Gastroesophageal sphincter (tissue), 4 donors: Measurements from ENCODE around the gene P2RY4. TPM values are rescaled to one million over a fixed set of nuclear protein-coding genes. Genes with fewer than 3 reads are reported as not detected.

Experiments used
- ATAC-seq: fragments of 150-250 bp; one replicate; pipeline ENCODE4 v1.9.1; 2016; ENCODE audit warnings: mild to moderate bottlenecking, moderate library complexity
- H3K27ac ChIP-seq, 4 donors: fragments of 200-600 bp; sonication (generic) in 3 of 4; 1 replicate in 3 of 4; 2 replicates in 1 of 4; pipeline ENCODE4 v1.5.1; 2016 to 2019
- H3K27me3 ChIP-seq: fragments of 200-600 bp; sonication (generic); one replicate; pipeline ENCODE4 v1.5.1; 2019
- H3K36me3 ChIP-seq, 2 donors: fragments of 200-600 bp; sonication (generic); one replicate each; pipeline ENCODE4 v1.5.1; 2019; ENCODE audit warnings: control low read depth in 1 of 2
- H3K4me1 ChIP-seq, 3 donors: fragments of 200-600 bp; sonication (generic); 1 replicate in 2 of 3; 2 replicates in 1 of 3; pipeline ENCODE4 v1.5.1; 2016 to 2019; ENCODE audit warnings: control low read depth in 2 of 3
- H3K4me3 ChIP-seq, 2 donors: fragments of 200-600 bp; sonication (generic); one replicate each; pipeline ENCODE4 v1.5.1; 2019; ENCODE audit warnings: mild to moderate bottlenecking in 1 of 2, moderate library complexity in 1 of 2
- H3K9me3 ChIP-seq, 3 donors: fragments of 200-600 bp; sonication (generic); one replicate each; pipeline ENCODE4 v1.5.1; 2017 to 2019; ENCODE audit warnings: control low read depth in 2 of 3
- EP300 ChIP-seq: sonication (generic); formaldehyde crosslinking; IDR thresholded peaks from one replicate; pipeline ENCODE4 v1.6.1; 2017; ENCODE audit warnings: antibody characterized with exemption, mild to moderate bottlenecking
- POLR2A ChIP-seq, 2 donors: fragments of 450-650 bp; IDR thresholded peaks; one replicate each; pipeline ENCODE4 v1.6.1; 2017; ENCODE audit warnings: antibody characterized with exemption in 2 of 2, mild to moderate bottlenecking in 2 of 2, moderate library complexity in 1 of 2
- POLR2AphosphoS5 ChIP-seq: sonication (generic); formaldehyde crosslinking; IDR thresholded peaks from one replicate; pipeline ENCODE4 v1.6.1; 2017; ENCODE audit warnings: antibody characterized with exemption
- whole genome bisulfite sequencing, 2 donors: methylation state at CpG; one replicate each; pipeline ENCODE4 v1.1.5; 2018; ENCODE audit warnings: low coverage in 1 of 2; 5-methylcytosine and 5-hydroxymethylcytosine counted together
- total RNA-seq, 4 donors: library from RNA; depleted of rRNA; stranded (reverse); fragments of >200 nt; gene quantifications; one replicate each; pipeline ENCODE4 v1.1.0, GENCODE V29; 2016
- TF ChIP-seq, protein P1 (sequence below), 4 experiments: fragments of 200-600 bp in 2 of 4; fragments of 450-650 bp in 2 of 4; sonication (generic) in 1 of 4; IDR thresholded peaks; one replicate each; pipeline ENCODE4 v1.5.1; 2017 to 2019; ENCODE audit warnings: antibody characterized with exemption in 4 of 4, mild to moderate bottlenecking in 2 of 4, moderate library complexity in 2 of 4

P2RY4 gene
- total RNA-seq, 4 donors from 2014 or later, result 0.27 to 0.93 (median 0.50) TPM; not detected in 1

DNA sequence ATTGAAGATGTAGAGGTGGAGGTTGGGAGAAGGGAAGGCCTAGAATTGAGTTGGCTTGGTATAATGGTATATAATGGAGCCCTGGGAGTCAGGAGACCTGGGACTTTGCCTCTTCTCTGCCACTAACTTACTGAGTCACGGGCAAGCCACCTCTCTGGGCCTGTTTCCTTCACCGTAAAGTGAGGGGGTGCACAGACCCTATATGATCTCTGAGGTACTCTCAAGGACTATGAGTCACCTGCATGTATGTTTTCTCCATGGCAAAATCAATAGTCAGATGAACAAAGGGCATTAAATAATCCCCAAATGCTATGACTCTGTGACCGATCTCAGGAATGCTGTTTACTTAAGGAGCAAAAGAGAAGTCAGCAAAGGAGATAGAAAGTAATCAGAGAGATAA lies 5.1 kb downstream of the P2RY4 start:
- no peak overlapping the region for H3K27ac ChIP-seq
- ATAC-seq, result no peak
- H3K27me3 ChIP-seq, result no peaks in the 10 kb centered on the region
- TF ChIP-seq EP300 (no peak), POLR2AphosphoS5 (no peak), POLR2A (IDR thresholded peaks at IDR 0.05) (no peak)
- TF ChIP-seq, protein P1, sequence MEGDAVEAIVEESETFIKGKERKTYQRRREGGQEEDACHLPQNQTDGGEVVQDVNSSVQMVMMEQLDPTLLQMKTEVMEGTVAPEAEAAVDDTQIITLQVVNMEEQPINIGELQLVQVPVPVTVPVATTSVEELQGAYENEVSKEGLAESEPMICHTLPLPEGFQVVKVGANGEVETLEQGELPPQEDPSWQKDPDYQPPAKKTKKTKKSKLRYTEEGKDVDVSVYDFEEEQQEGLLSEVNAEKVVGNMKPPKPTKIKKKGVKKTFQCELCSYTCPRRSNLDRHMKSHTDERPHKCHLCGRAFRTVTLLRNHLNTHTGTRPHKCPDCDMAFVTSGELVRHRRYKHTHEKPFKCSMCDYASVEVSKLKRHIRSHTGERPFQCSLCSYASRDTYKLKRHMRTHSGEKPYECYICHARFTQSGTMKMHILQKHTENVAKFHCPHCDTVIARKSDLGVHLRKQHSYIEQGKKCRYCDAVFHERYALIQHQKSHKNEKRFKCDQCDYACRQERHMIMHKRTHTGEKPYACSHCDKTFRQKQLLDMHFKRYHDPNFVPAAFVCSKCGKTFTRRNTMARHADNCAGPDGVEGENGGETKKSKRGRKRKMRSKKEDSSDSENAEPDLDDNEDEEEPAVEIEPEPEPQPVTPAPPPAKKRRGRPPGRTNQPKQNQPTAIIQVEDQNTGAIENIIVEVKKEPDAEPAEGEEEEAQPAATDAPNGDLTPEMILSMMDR (IDR thresholded peaks at IDR 0.05), result no peak
- no peak overlapping the region for H3K4me3 ChIP-seq
- WGBS, 2 donors, result 40 to 100% methylated on average over 1 of the region's 3 CpGs
- H3K4me1 ChIP-seq, result no peaks in the 10 kb centered on the region
- H3K9me3 ChIP-seq, result no peaks in the 10 kb centered on the region
- H3K36me3 ChIP-seq, result no peaks in the 10 kb centered on the region

DNA sequence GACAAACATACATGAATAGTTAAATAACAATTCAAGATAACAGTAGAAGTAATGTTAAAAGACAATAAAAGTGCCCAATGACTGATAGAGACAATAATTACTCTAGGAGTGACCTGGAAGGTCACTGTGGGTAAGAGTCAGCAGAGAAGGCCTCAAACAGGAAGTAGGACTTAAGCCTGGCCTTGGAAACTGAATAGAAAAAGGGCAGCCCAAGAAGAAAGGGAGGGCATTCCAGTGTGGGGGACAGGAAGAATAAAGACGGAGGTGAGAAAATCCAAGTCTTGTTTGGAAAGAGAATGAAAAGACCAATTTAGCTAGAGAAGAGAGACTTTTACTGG lies 6.0 kb downstream of the P2RY4 start:
- ATAC-seq, result no peak
- no peaks in the 10 kb centered on the region for H3K4me1 ChIP-seq
- TF ChIP-seq POLR2A (IDR thresholded peaks at IDR 0.05) (no peak), POLR2AphosphoS5 (no peak), EP300 (no peak)
- TF ChIP-seq, protein P1 (IDR thresholded peaks at IDR 0.05), result no peak
- H3K4me3 ChIP-seq, result no peak overlapping the region
- no peaks in the 10 kb centered on the region for H3K27me3 ChIP-seq
- WGBS, 2 donors, result 86 to 100% methylated on average over 1 of the region's 1 CpG
- H3K9me3 ChIP-seq, result no peaks in the 10 kb centered on the region
- no peaks in the 10 kb centered on the region for H3K36me3 ChIP-seq
- H3K27ac ChIP-seq, result no peak overlapping the region

DNA sequence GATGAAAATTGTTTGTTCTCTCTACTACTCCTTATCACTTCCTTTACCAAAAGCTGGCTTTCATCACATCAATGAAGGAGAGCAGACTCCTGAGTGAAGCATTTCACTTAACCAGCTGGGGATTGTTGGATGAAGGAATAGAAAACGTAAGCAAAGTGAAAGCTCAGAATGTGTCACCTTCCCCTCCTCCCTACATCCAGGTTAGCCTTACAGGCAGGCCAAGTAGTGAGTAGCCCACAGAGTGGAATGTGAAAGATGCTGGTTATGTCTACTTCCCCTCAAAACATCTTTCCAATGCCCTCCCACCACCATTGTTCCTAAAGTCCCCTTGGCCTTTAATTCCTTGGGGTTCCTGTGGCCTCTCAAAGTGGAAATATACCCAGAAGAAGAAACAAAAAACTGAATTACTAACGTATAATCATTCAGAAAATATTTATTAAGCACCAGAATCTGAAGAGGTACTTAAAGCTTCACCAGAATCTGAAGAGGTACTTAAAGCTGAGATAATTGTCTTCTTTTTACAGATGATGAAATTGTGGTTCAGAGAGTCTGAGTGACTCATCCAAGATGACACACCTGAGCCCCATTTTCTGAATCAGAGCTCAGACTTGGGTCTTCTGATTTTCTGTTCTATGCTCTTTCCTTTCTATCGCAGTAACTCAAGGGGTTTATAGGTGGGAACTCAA lies 6.5 kb downstream of the P2RY4 start:
- no peak for ATAC-seq
- no peak overlapping the region for H3K27ac ChIP-seq
- 73 to 83% methylated on average over 1 to 3 of the region's 3 CpGs for WGBS, 2 donors
- no peaks in the 10 kb centered on the region for H3K9me3 ChIP-seq
- no peak overlapping the region for H3K4me3 ChIP-seq
- TF ChIP-seq, protein P1 (IDR thresholded peaks at IDR 0.05), result no peak
- TF ChIP-seq POLR2AphosphoS5 (no peak), POLR2A (IDR thresholded peaks at IDR 0.05) (no peak), EP300 (no peak)
- no peaks in the 10 kb centered on the region for H3K4me1 ChIP-seq
- no peaks in the 10 kb centered on the region for H3K36me3 ChIP-seq
- no peaks in the 10 kb centered on the region for H3K27me3 ChIP-seq

DNA sequence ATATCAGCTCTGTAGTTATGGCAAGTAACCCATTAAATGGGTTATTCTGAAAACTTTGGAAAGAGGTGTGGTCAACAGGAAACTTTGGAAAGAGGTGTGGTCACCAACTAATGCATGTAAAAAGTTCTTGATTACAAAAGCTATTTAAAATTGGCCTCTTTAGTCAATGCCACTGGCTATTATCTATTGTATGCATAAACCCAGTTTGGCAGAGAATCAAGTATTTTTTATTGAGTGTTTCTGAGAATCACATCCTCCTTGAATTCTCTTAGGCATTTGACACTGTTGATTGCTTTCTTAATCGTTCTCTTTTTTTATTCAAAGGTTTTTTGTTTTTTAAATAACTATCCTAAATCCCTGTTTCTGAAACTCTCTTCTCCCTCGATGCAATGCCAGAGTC lies 7.5 kb downstream of the P2RY4 start:
- TF ChIP-seq POLR2AphosphoS5, result no peak
- no peak for TF ChIP-seq EP300
- no peaks in the 10 kb centered on the region for H3K36me3 ChIP-seq
- no peaks in the 10 kb centered on the region for H3K27me3 ChIP-seq
- WGBS, 2 donors, result 49 to 50% methylated on average over 2 of the region's 2 CpGs
- ATAC-seq, result no peak
- H3K27ac ChIP-seq, result no peak overlapping the region
- H3K4me3 ChIP-seq, result no peak overlapping the region
- H3K4me1 ChIP-seq, result no peaks in the 10 kb centered on the region
- H3K9me3 ChIP-seq, result no peaks in the 10 kb centered on the region

DNA sequence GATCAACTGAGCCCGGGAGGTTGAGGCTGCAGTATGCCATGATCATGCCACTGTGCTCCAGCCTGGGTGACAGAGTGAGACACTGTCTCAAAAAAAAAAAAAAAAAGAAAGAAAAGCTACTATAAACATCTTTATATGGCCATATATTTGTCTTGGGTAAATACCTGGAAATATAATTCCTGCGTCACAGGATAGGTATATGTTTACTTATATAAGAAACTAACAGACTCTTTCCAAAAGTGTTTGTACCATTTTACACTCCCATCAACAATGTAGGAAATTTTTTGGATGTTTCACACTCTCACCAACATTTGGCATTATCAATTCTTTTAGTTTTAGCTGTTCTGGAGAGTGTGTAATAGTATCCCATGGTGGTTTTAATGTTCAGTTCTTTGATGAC lies 12.8 kb downstream of the P2RY4 start:
- no peak overlapping the region for H3K27ac ChIP-seq
- no peaks in the 10 kb centered on the region for H3K27me3 ChIP-seq
- 85 to 100% methylated on average over 1 to 2 of the region's 2 CpGs for WGBS, 2 donors
- no peaks in the 10 kb centered on the region for H3K4me1 ChIP-seq
- TF ChIP-seq EP300 (no peak), POLR2A (IDR thresholded peaks at IDR 0.05) (no peak), POLR2AphosphoS5 (no peak)
- TF ChIP-seq, protein P1 (IDR thresholded peaks at IDR 0.05), result no peak
- H3K9me3 ChIP-seq, result no peaks in the 10 kb centered on the region
- H3K36me3 ChIP-seq, result no peaks in the 10 kb centered on the region
- H3K4me3 ChIP-seq, result no peak overlapping the region
- no peak for ATAC-seq
